Adrenal gland (tissue), 5 donors: ENCODE results near the gene MAST2.
"Not testable (repeated sequence)": the region's sequence is repeated elsewhere in the genome, so short reads cannot be mapped to it uniquely, and the experiment has no call there.

Experiments
- POLR2A ChIP-seq, 2 donors: fragments of 450-650 bp; IDR thresholded peaks; one replicate each; pipeline ENCODE4 v1.6.1; 2017; ENCODE audit warnings: antibody characterized with exemption in 2 of 2, mild to moderate bottlenecking in 2 of 2, moderate library complexity in 1 of 2
- TF ChIP-seq, protein P1 (sequence below), 6 experiments: fragments of 450-650 bp in 4 of 6; fragments of 200-600 bp in 2 of 6; sonication (generic) in 1 of 6; IDR thresholded peaks; 1 replicate in 5 of 6; 2 replicates in 1 of 6; pipeline versions ENCODE4 v1.5.1 to v1.8.0; 2016 to 2021; ENCODE audit warnings: antibody characterized with exemption in 6 of 6, mild to moderate bottlenecking in 2 of 6, moderate library complexity in 1 of 6
- donor health status: DM: no; HTN: no; CAD: no.

DNA sequence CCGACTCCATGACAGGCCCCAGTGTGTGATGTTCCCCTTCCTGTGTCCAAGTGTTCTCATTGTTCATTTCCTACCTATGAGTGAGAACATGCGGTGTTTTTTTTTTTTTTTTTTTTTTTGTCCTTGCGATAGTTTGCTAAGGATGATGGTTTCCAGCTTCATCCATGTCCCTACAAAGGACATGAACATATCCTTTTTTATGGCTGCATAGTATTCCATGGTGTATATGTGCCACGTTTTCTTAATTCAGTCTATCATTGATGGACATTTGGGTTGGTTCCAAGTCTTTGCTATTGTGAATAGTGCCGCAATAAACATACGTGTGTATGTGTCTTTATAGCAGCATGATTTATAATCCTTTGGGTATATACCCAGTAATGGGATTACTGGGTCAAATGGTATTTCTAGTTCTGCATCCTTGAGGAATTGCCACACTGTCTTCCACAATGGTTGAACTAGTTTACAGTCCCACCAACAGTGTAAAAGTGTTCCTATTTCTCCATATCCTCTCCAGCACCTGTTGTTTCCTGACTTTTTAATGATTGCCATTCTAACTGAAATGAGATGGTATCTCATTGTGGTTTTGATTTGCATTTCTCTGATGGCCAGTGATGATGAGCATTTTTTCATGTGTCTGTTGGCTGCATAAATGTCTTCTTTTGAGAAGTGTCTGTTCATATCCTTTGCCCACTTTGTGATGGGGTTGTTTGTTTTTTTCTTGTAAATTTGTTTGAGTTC lies 54.5 kb downstream of the MAST2 start:
- TF ChIP-seq, protein P1, sequence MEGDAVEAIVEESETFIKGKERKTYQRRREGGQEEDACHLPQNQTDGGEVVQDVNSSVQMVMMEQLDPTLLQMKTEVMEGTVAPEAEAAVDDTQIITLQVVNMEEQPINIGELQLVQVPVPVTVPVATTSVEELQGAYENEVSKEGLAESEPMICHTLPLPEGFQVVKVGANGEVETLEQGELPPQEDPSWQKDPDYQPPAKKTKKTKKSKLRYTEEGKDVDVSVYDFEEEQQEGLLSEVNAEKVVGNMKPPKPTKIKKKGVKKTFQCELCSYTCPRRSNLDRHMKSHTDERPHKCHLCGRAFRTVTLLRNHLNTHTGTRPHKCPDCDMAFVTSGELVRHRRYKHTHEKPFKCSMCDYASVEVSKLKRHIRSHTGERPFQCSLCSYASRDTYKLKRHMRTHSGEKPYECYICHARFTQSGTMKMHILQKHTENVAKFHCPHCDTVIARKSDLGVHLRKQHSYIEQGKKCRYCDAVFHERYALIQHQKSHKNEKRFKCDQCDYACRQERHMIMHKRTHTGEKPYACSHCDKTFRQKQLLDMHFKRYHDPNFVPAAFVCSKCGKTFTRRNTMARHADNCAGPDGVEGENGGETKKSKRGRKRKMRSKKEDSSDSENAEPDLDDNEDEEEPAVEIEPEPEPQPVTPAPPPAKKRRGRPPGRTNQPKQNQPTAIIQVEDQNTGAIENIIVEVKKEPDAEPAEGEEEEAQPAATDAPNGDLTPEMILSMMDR (IDR thresholded peaks at IDR 0.05) = not testable (repeated sequence)
- TF ChIP-seq POLR2A (IDR thresholded peaks at IDR 0.05) = not testable (repeated sequence)
